MM.1S (cell line): ENCODE results near the gene ZFP36L2.

Source experiments
- DNase-seq: peaks from one replicate; pipeline ENCODE4 v3.0.0-alpha.2; 2015
- H2AFZ ChIP-seq: fragments of 300-600 bp; sonication (generic); 2 replicates; pipeline ENCODE4 v1.6.0; 2016; ENCODE audit warnings: antibody characterized with exemption, low read length
- H3F3A ChIP-seq: fragments of 300-600 bp; sonication (generic); 2 replicates; pipeline ENCODE4 v1.6.1; 2016; ENCODE audit warnings: mild to moderate bottlenecking, antibody characterized with exemption, low read length, moderate library complexity, mixed read lengths; ENCODE audit not compliant: insufficient read depth
- H3K27ac ChIP-seq: fragments of 300-600 bp; sonication (generic); 2 replicates; pipeline ENCODE4 v1.5.1; 2016; ENCODE audit warnings: mild to moderate bottlenecking, low read length
- H3K27me3 ChIP-seq: fragments of 300-600 bp; sonication (generic); replicated peaks from 2 replicates; pipeline ENCODE4 v1.6.0; 2016; ENCODE audit warnings: low read length; ENCODE audit not compliant: insufficient read depth
- H3K36me3 ChIP-seq: fragments of 300-600 bp; sonication (generic); replicated peaks from 2 replicates; pipeline ENCODE4 v1.6.1; 2016; ENCODE audit warnings: mild to moderate bottlenecking, low read length, mixed read lengths; ENCODE audit not compliant: insufficient read depth
- H3K4me1 ChIP-seq: fragments of 300-600 bp; sonication (generic); 2 replicates; pipeline ENCODE4 v1.6.1; 2016; ENCODE audit warnings: low read length, mixed read lengths
- H3K4me2 ChIP-seq: fragments of 300-600 bp; sonication (generic); 2 replicates; pipeline ENCODE4 v1.6.0; 2016; ENCODE audit warnings: low read depth, low read length
- H3K4me3 ChIP-seq: fragments of 300-600 bp; sonication (generic); 2 replicates; pipeline ENCODE4 v1.5.1; 2016; ENCODE audit warnings: low read length, mixed read lengths
- H3K79me2 ChIP-seq: fragments of 300-600 bp; sonication (generic); 2 replicates; pipeline ENCODE4 v1.6.1; 2016; ENCODE audit warnings: mixed run types, low read length, mixed read lengths
- H3K9ac ChIP-seq: fragments of 300-600 bp; sonication (generic); 2 replicates; pipeline ENCODE4 v1.6.1; 2016; ENCODE audit warnings: low read length, mixed read lengths
- H3K9me2 ChIP-seq: fragments of 300-600 bp; sonication (generic); replicated peaks from 2 replicates; pipeline ENCODE4 v1.6.1; 2016; ENCODE audit warnings: mild to moderate bottlenecking, low read length, mixed read lengths; ENCODE audit not compliant: insufficient read depth
- H3K9me3 ChIP-seq: fragments of 300-600 bp; sonication (generic); replicated peaks from 2 replicates; pipeline ENCODE4 v1.6.1; 2016; ENCODE audit warnings: mild to moderate bottlenecking, low read length, mixed read lengths; ENCODE audit not compliant: insufficient read depth
- H4K20me1 ChIP-seq: fragments of 300-600 bp; sonication (generic); 2 replicates; pipeline ENCODE4 v1.6.1; 2016; ENCODE audit warnings: mild to moderate bottlenecking, low read length, moderate library complexity, mixed read lengths; ENCODE audit not compliant: insufficient read depth
- CTCF ChIP-seq: fragments of 300-600 bp; sonication (generic); IDR thresholded peaks from 2 replicates; pipeline ENCODE4 v1.5.1; 2016; ENCODE audit warnings: antibody characterized with exemption, low read length, mixed read lengths
- EZH2 ChIP-seq: fragments of 300-600 bp; sonication (generic); optimal IDR thresholded peaks from 2 replicates; pipeline ENCODE3; 2017; ENCODE audit warnings: low read depth, mild to moderate bottlenecking, antibody characterized with exemption, low read length, mixed read lengths
- EZH2phosphoT487 ChIP-seq: fragments of 300-600 bp; sonication (generic); IDR thresholded peaks from 2 replicates; pipeline ENCODE4 v1.6.1; 2018; ENCODE audit warnings: antibody characterized with exemption, low read length

Gene ZFP36L2

GRCh38 chr2:43262951-43263350 lies 36.5 kb upstream of the ZFP36L2 start:
- no peak for TF ChIP-seq EZH2
- no peak for TF ChIP-seq CTCF
- no peak for TF ChIP-seq EZH2phosphoT487
- Histone ChIP-seq H3K4me3 (no peak overlapping the region), H3K9me2 (no peaks in the 10 kb centered on the region), H3K4me2 (no peak overlapping the region), H3K36me3 (no peaks in the 10 kb centered on the region), H3F3A (no peaks in the 10 kb centered on the region), H2AFZ (no peak overlapping the region), H3K4me1 (no peaks in the 10 kb centered on the region), H3K9ac (no peak overlapping the region), H3K27ac (no peak overlapping the region), H3K27me3 (no peaks in the 10 kb centered on the region), H3K9me3 (no peaks in the 10 kb centered on the region), H4K20me1 (no peaks in the 10 kb centered on the region), H3K79me2 (no peaks in the 10 kb centered on the region)
- DNase-seq = no peak

GRCh38 chr2:43262239-43262638 lies 35.8 kb upstream of the ZFP36L2 start:
- no peaks in the 10 kb centered on the region for H3K4me1 ChIP-seq
- no peaks in the 10 kb centered on the region for H3K36me3 ChIP-seq
- H3K79me2 ChIP-seq = no peaks in the 10 kb centered on the region
- no peak for DNase-seq
- no peak overlapping the region for H3K27ac ChIP-seq
- TF ChIP-seq EZH2 = no peak
- no peak for TF ChIP-seq CTCF
- TF ChIP-seq EZH2phosphoT487 = no peak
- no peaks in the 10 kb centered on the region for H3F3A ChIP-seq
- no peak overlapping the region for H3K9ac ChIP-seq
- H3K4me2 ChIP-seq = no peak overlapping the region
- H3K9me3 ChIP-seq = no peaks in the 10 kb centered on the region
- no peak overlapping the region for H3K4me3 ChIP-seq
- H2AFZ ChIP-seq = no peak overlapping the region
- no peaks in the 10 kb centered on the region for H3K9me2 ChIP-seq
- no peaks in the 10 kb centered on the region for H4K20me1 ChIP-seq
- H3K27me3 ChIP-seq = no peaks in the 10 kb centered on the region

- no peak for DNase-seq
These were observed 33.1 kb upstream of the ZFP36L2 start for GRCh38 chr2:43259512-43259911.

More at GRCh38 chr2:43259512-43259911, 33.1 kb upstream of the ZFP36L2 start:
- Histone ChIP-seq H3K27me3 (no peaks in the 10 kb centered on the region), H3F3A (no peaks in the 10 kb centered on the region), H3K4me3 (no peak overlapping the region), H3K27ac (no peak overlapping the region), H2AFZ (no peak overlapping the region), H3K79me2 (no peaks in the 10 kb centered on the region), H3K9me2 (no peaks in the 10 kb centered on the region), H3K9ac (no peak overlapping the region), H3K4me1 (no peaks in the 10 kb centered on the region), H3K4me2 (no peak overlapping the region), H3K36me3 (no peaks in the 10 kb centered on the region), H4K20me1 (no peaks in the 10 kb centered on the region), H3K9me3 (no peaks in the 10 kb centered on the region)
- TF ChIP-seq EZH2phosphoT487 (no peak), CTCF (no peak), EZH2 (no peak)
